PC-9 (cell line): Measurements from ENCODE around the gene YAF2. TPM values are rescaled to one million over a fixed set of nuclear protein-coding genes. Genes with fewer than 3 reads are reported as not detected.
A peak's percentile ranks its signal among the peaks of the same experiment; 100 is the strongest.

Experiments used
- BruUV-seq: library from RNA; stranded (reverse); fragments of 400-500 nt; replicated peaks from 2 replicates; lab custom pipeline; 2021; lab: Mats Ljungman, UMichigan
- CTCF ChIA-PET: fragments of 300-600 bp; sonication (Branson Sonifier 250); formaldehyde crosslinking; loops from one replicate; lab custom pipeline; 2022; ENCODE audit warnings: antibody characterized with exemption; lab: Charles Lee
- POLR2A ChIA-PET: fragments of 300-600 bp; sonication (Branson Sonifier 250); formaldehyde crosslinking; loops from one replicate; lab custom pipeline; 2022; ENCODE audit warnings: antibody characterized with exemption; ENCODE audit not compliant: unreplicated experiment; lab: Charles Lee
- DNase-seq, 2 experiments: peaks; one replicate each; pipeline versions ENCODE4 v3.0.0 to v3.0.0-alpha.2; 2015 to 2022; ENCODE audit warnings: mixed read lengths in 1 of 2
- H2AFZ ChIP-seq: fragments of 200-600 bp; sonication (generic); 2 replicates; pipeline ENCODE4 v1.8.1; 2017; ENCODE audit warnings: antibody characterized with exemption
- H3F3A ChIP-seq: fragments of 200-600 bp; sonication (generic); 2 replicates; pipeline ENCODE4 v1.8.1; 2017; ENCODE audit warnings: antibody characterized with exemption, mild to moderate bottlenecking, low read depth; ENCODE audit not compliant: insufficient read depth
- H3K27ac ChIP-seq: fragments of 200-600 bp; sonication (generic); 2 replicates; pipeline ENCODE4 v1.6.1; 2016; ENCODE audit warnings: mixed run types
- H3K27me3 ChIP-seq: fragments of 200-600 bp; sonication (generic); 2 replicates; pipeline ENCODE4 v1.6.1; 2016; ENCODE audit warnings: low read depth, mixed run types; ENCODE audit not compliant: insufficient read depth
- H3K36me3 ChIP-seq: fragments of 200-600 bp; sonication (generic); 2 replicates; pipeline ENCODE4 v1.6.1; 2016; ENCODE audit warnings: low read depth, mixed run types
- H3K4me1 ChIP-seq: fragments of 200-600 bp; sonication (generic); replicated peaks from 2 replicates; pipeline ENCODE4 v1.6.1; 2016; ENCODE audit warnings: mixed run types; ENCODE audit not compliant: insufficient read depth
- H3K4me2 ChIP-seq: fragments of 200-600 bp; sonication (generic); 2 replicates; pipeline ENCODE4 v1.6.1; 2017; ENCODE audit warnings: mixed run types
- H3K4me3 ChIP-seq: fragments of 200-600 bp; sonication (generic); 2 replicates; pipeline ENCODE4 v1.6.1; 2016; ENCODE audit warnings: mixed run types
- H3K79me2 ChIP-seq: fragments of 200-600 bp; sonication (generic); 2 replicates; pipeline ENCODE4 v1.6.1; 2017; ENCODE audit warnings: low read depth, mixed run types
- H3K9me2 ChIP-seq: fragments of 200-600 bp; sonication (generic); 2 replicates; pipeline ENCODE4 v1.8.1; 2017; ENCODE audit warnings: mild to moderate bottlenecking; ENCODE audit not compliant: insufficient read depth
- H3K9me3 ChIP-seq: fragments of 200-600 bp; sonication (generic); 2 replicates; pipeline ENCODE4 v1.8.1; 2016; ENCODE audit warnings: low read depth; ENCODE audit not compliant: insufficient read depth
- H4K20me1 ChIP-seq: fragments of 200-600 bp; sonication (generic); 2 replicates; pipeline ENCODE4 v1.8.1; 2017; ENCODE audit not compliant: insufficient read depth
- EZH2 ChIP-seq: fragments of 200-600 bp; sonication (generic); IDR thresholded peaks from 2 replicates; pipeline ENCODE4 v1.8.0; 2017; ENCODE audit warnings: antibody characterized with exemption, low read depth
- intact Hi-C: fragments of 100-400 bp; cut with micrococcal nuclease; formaldehyde crosslinking; loops from one replicate; pipeline ENCODE4 v1.10.0; 2022; ENCODE audit not compliant: unreplicated experiment
- total RNA-seq: library from RNA; stranded (reverse); gene quantifications from 2 replicates; pipeline ENCODE4 v1.2.3, GENCODE V29; 2021
- TF ChIP-seq, protein P1 (sequence below): fragments of 200-600 bp; sonication (generic); conservative IDR thresholded peaks from 2 replicates; pipeline ENCODE4 v1.6.1; 2017; ENCODE audit warnings: mixed run types, antibody characterized with exemption, mild to moderate bottlenecking, moderate library complexity

The YAF2 gene
- total RNA-seq, 1 experiment from 2014 or later: 11.6 TPM

GRCh38 chr12:42222724-42223123 is 15.3 kb downstream of the YAF2 start:
- ChIA-PET POLR2A (no interaction called here), CTCF (no interaction called here)
- peaks cover 6% of the 10 kb centered on the region for H3K4me1 ChIP-seq
- no peaks in the 10 kb centered on the region for H3F3A ChIP-seq
- no peaks in the 10 kb centered on the region for H3K9me3 ChIP-seq
- TF ChIP-seq EZH2: no peak
- TF ChIP-seq, protein P1, sequence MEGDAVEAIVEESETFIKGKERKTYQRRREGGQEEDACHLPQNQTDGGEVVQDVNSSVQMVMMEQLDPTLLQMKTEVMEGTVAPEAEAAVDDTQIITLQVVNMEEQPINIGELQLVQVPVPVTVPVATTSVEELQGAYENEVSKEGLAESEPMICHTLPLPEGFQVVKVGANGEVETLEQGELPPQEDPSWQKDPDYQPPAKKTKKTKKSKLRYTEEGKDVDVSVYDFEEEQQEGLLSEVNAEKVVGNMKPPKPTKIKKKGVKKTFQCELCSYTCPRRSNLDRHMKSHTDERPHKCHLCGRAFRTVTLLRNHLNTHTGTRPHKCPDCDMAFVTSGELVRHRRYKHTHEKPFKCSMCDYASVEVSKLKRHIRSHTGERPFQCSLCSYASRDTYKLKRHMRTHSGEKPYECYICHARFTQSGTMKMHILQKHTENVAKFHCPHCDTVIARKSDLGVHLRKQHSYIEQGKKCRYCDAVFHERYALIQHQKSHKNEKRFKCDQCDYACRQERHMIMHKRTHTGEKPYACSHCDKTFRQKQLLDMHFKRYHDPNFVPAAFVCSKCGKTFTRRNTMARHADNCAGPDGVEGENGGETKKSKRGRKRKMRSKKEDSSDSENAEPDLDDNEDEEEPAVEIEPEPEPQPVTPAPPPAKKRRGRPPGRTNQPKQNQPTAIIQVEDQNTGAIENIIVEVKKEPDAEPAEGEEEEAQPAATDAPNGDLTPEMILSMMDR: no peak
- H3K36me3 ChIP-seq: no peaks in the 10 kb centered on the region
- H4K20me1 ChIP-seq: no peaks in the 10 kb centered on the region
- no peak overlapping the region for H3K4me2 ChIP-seq
- DNase-seq: no peak
- no peak overlapping the region for H2AFZ ChIP-seq
- H3K4me3 ChIP-seq: no peak overlapping the region
- H3K9me2 ChIP-seq: no peaks in the 10 kb centered on the region; the same call in 1 of the 2 replicates
- no TSS peak for BruUV-seq
- intact Hi-C loops: no loop called here
- peaks cover 3% of the 10 kb centered on the region; the same call in 1 of the 2 replicates for H3K79me2 ChIP-seq
- no peak overlapping the region for H3K27ac ChIP-seq
- no peaks in the 10 kb centered on the region for H3K27me3 ChIP-seq

- H3F3A ChIP-seq: no peaks in the 10 kb centered on the region
- no peak overlapping the region for H3K4me2 ChIP-seq
- TF ChIP-seq, protein P1: no peak
- TF ChIP-seq EZH2: no peak
- H2AFZ ChIP-seq: no peak overlapping the region
- H3K4me1 ChIP-seq: peaks cover 10% of the 10 kb centered on the region
- ChIA-PET POLR2A (interaction anchor here (0.7 kb wide), 1 partner anchor 11 kb away, joined by 4 read pairs; no protein-coding TSS in a partner anchor), CTCF (no interaction called here)
- intact Hi-C loops: no loop called here
- H4K20me1 ChIP-seq: no peaks in the 10 kb centered on the region
- no TSS peak for BruUV-seq
- H3K79me2 ChIP-seq: peaks cover 7% of the 10 kb centered on the region
- no peak overlapping the region for H3K4me3 ChIP-seq
- no peaks in the 10 kb centered on the region for H3K27me3 ChIP-seq
- no peaks in the 10 kb centered on the region for H3K36me3 ChIP-seq
- H3K9me2 ChIP-seq: no peaks in the 10 kb centered on the region; the same call in 1 of the 2 replicates
- H3K27ac ChIP-seq: no peak overlapping the region
- no peaks in the 10 kb centered on the region for H3K9me3 ChIP-seq
- no peak for DNase-seq
Observed at GRCh38 chr12:42221726-42222125, 16.3 kb downstream of the YAF2 start.

DNA sequence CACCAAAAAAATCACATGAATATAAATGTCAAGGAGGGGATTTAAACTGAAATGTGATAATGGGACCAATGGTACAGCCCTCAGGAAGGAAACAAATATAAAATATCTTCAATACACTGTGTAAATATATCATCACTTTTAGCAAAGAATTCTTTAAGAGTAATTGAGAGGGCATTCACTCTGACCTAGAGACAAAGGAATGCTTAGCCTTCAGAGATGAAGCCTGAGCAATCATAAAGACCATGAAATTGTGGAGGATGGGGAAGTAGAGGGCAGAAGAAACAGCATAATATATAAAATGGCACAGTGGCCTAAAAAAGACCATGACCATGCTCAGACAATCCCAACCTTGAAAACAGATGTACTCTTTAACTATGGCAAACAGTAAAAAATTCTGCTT is 20.4 kb downstream of the YAF2 start:
- H4K20me1 ChIP-seq: no peaks in the 10 kb centered on the region
- H3K79me2 ChIP-seq: peaks cover 8% of the 10 kb centered on the region
- H3K27me3 ChIP-seq: no peaks in the 10 kb centered on the region
- intact Hi-C loops: no loop called here
- ChIA-PET CTCF (no interaction called here), POLR2A (no interaction called here)
- no peaks in the 10 kb centered on the region for H3K9me3 ChIP-seq
- H3F3A ChIP-seq: peaks cover 2% of the 10 kb centered on the region; the same call in 1 of the 2 replicates
- no peak overlapping the region for H3K4me2 ChIP-seq
- H2AFZ ChIP-seq: no peak overlapping the region
- DNase-seq: peak in 1 of 2 experiments; percentile 40
- no peak overlapping the region; the same call in 1 of the 2 replicates for H3K27ac ChIP-seq
- no peak for TF ChIP-seq EZH2
- TF ChIP-seq, protein P1: no peak
- peaks cover 10% of the 10 kb centered on the region for H3K4me1 ChIP-seq
- BruUV-seq: no TSS peak
- no peaks in the 10 kb centered on the region for H3K9me2 ChIP-seq
- H3K36me3 ChIP-seq: no peaks in the 10 kb centered on the region
- no peak overlapping the region for H3K4me3 ChIP-seq
